ENCODE results near the gene ANO4. TPM values are rescaled to one million over a fixed set of nuclear protein-coding genes. Genes with fewer than 3 reads are reported as not detected.

ANO4 gene
- total RNA-seq, 4 donors from 2014 or later = 0.06 TPM; not detected in 3

DNA sequence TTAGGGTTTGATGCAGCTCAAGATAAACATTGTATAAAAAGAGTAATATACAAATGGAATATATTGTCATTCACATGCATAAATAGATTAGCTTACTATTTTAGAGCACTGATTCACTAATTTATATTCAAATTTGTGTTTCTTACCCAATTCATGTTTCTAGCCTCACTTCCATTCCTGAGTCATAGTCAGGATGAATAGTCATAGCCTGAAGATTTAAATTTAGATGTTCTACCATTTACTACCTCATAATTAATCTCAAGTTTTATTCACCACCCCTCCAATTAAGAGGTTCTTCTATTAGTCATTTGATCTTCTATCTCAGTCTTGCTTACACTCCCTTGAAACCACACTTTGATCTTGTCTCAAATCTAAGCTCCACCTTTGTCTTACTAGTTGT lies 38.7 kb downstream of the ANO4 start:
- intact Hi-C loops (cut with DNase I; ENCODE audit: low total_unique reads) = no loop called here
- DNase-seq (ENCODE audit: low spot score in 2 of 2) = no peak
- no peak overlapping the region for H3K4me3 ChIP-seq (ENCODE audit: low read depth, poor library complexity, severe bottlenecking)
- TF ChIP-seq, protein P1, sequence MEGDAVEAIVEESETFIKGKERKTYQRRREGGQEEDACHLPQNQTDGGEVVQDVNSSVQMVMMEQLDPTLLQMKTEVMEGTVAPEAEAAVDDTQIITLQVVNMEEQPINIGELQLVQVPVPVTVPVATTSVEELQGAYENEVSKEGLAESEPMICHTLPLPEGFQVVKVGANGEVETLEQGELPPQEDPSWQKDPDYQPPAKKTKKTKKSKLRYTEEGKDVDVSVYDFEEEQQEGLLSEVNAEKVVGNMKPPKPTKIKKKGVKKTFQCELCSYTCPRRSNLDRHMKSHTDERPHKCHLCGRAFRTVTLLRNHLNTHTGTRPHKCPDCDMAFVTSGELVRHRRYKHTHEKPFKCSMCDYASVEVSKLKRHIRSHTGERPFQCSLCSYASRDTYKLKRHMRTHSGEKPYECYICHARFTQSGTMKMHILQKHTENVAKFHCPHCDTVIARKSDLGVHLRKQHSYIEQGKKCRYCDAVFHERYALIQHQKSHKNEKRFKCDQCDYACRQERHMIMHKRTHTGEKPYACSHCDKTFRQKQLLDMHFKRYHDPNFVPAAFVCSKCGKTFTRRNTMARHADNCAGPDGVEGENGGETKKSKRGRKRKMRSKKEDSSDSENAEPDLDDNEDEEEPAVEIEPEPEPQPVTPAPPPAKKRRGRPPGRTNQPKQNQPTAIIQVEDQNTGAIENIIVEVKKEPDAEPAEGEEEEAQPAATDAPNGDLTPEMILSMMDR (IDR thresholded peaks at IDR 0.05) = no peak
- TF ChIP-seq POLR2A (IDR thresholded peaks at IDR 0.05) = no peak

DNA sequence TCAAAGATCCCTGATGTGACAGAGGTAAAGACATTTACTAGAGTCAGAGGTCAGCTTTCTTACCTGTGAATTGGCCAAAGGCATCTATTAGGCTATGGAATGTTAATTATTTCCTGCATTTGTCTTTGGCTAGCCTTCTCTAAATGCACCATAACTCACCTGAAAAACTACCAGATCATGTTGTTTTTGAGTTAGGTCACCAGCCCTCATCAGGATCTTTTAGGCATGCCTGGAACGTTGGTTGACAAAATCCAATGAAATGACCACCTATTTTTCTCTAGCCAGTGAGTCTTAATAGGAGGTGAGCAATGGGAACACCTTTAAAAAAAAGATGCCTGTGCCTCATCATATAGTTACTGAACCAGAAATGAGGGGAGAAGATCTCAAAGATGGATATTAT lies 46.2 kb downstream of the ANO4 start:
- no peak for TF ChIP-seq POLR2A (IDR thresholded peaks at IDR 0.05)
- TF ChIP-seq, protein P1 (IDR thresholded peaks at IDR 0.05) = no peak
- DNase-seq (ENCODE audit: low spot score in 2 of 2) = no peak
- 40 to 70% methylated on average over 1 of the region's 1 CpG for WGBS, 2 donors
- intact Hi-C loops (cut with DNase I; ENCODE audit: low total_unique reads) = no loop called here
- H3K4me3 ChIP-seq (ENCODE audit: low read depth, poor library complexity, severe bottlenecking) = no peak overlapping the region

DNA sequence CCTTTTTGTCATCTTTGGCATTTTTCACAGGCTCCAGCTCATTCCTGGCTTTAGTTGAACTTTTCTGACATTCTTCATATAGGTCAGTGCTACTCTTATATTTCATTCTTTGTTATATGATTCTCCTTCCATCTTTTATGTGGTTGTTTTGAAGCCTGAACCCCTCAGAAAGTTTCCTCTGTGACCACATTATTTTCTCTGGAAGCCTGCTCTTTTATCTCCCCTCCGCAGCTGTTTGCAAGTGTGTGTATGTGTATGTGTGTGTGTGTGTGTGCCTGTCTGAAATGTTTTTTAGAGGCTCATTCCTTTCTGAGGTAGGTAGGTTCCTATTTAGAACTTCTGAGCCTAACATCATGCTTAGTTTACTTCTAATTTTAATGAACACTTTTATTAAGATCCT lies 47.6 kb downstream of the ANO4 start:
- WGBS, 2 donors = 56 to 82% methylated on average over 1 of the region's 1 CpG
- intact Hi-C loops (cut with DNase I; ENCODE audit: low total_unique reads) = no loop called here
- H3K4me3 ChIP-seq (ENCODE audit: low read depth, poor library complexity, severe bottlenecking) = no peak overlapping the region
- TF ChIP-seq POLR2A (IDR thresholded peaks at IDR 0.05) = no peak
- TF ChIP-seq, protein P1 (IDR thresholded peaks at IDR 0.05) = no peak
- no peak for DNase-seq (ENCODE audit: low spot score in 2 of 2)

DNA sequence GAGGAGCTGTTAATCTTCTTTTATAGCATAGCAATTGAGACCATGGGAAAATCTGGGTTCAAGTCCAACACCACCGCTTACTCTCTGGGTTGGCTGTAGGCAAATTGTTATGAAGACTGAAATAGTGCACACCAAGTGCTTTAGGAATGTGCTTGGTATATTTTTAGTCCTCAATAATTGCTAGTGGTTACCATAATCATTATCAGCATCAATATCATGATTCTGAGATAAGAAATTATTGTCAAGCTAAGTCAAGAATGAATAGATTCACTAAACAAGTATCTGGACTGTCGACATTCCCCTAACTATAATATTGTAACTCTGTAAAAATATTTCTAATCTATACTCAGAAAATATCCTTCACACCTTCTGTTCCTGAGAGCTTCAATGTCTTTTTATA lies 48.5 kb downstream of the ANO4 start:
- WGBS, 2 donors = 70 to 85% methylated on average over 2 of the region's 2 CpGs
- intact Hi-C loops (cut with DNase I; ENCODE audit: low total_unique reads) = no loop called here
- H3K4me3 ChIP-seq (ENCODE audit: low read depth, poor library complexity, severe bottlenecking) = no peak overlapping the region
- DNase-seq (ENCODE audit: low spot score in 2 of 2) = no peak
- TF ChIP-seq POLR2A (IDR thresholded peaks at IDR 0.05) = no peak
- TF ChIP-seq, protein P1 (IDR thresholded peaks at IDR 0.05) = no peak

DNA sequence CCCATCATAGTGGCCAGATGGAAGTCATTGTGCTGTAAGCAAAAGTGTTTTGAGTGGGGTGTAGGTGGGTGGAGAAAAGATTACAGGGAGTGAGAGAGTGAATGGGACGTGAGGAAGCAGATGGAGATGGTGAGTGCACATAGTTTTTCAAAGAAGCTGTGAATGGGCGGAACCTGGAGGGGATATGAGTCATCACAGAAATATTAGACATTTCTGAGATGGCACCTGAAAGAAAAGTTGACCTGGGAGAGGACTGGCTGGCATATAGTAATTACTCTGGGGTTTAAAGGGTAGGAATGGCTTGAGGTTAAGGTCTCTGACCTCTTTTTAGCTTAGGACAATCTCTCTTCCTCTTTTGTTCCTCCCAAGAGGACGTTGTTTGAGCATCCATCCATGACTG lies 50.5 kb downstream of the ANO4 start:
- no peak overlapping the region for H3K4me3 ChIP-seq (ENCODE audit: low read depth, poor library complexity, severe bottlenecking)
- intact Hi-C loops (cut with DNase I; ENCODE audit: low total_unique reads) = no loop called here
- DNase-seq (ENCODE audit: low spot score in 2 of 2) = no peak
- TF ChIP-seq, protein P1 (IDR thresholded peaks at IDR 0.05) = no peak
- 41 to 49% methylated on average over 3 of the region's 3 CpGs for WGBS, 2 donors

DNA sequence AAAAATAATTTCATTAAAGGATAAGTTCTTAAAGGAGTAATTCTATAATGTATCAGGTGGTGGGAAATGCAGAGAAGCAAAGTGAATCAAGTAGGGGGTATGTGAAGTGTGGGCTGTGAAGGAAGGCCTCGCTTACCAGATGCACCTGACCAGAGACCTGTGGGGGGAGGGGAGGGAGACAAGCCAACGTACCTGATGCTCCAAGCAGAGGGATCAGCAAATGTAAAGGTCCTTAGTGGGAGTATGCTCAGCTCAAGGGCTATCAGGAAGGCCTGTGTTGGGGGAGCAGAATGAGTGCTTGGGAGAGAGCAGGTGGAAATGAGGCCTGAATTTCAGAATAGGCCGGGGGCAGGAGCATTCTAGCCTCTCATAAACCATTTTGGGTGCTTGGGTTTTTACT lies 57.1 kb downstream of the ANO4 start:
- TF ChIP-seq, protein P1 (IDR thresholded peaks at IDR 0.05) = no peak
- no peak for TF ChIP-seq POLR2A (IDR thresholded peaks at IDR 0.05)
- no peak overlapping the region for H3K4me3 ChIP-seq (ENCODE audit: low read depth, poor library complexity, severe bottlenecking)
- WGBS, 2 donors = 29 to 53% methylated on average over 3 of the region's 3 CpGs
- intact Hi-C loops (cut with DNase I; ENCODE audit: low total_unique reads) = no loop called here
- no peak for DNase-seq (ENCODE audit: low spot score in 2 of 2)

All from lower leg skin (tissue), 4 donors.